B cell (primary cell): ENCODE results near the gene FAF1. TPM values are rescaled to one million over a fixed set of nuclear protein-coding genes. Genes with fewer than 3 reads are reported as not detected.

Source experiments
- ATAC-seq: fragments of 200-7000 bp; cut with Tn5 transposase; one replicate; pipeline ENCODE4 v1.10.0; 2021; ENCODE audit warnings: low read depth, mild to moderate bottlenecking, moderate number of reproducible peaks, moderate library complexity
- CTCF ChIA-PET: fragments of 350-600 bp; sonication (Branson Sonifier 250); formaldehyde crosslinking; loops from one replicate; lab custom pipeline; 2021; ENCODE audit warnings: antibody characterized with exemption, inconsistent platforms; lab: Charles Lee
- POLR2A ChIA-PET: fragments of 350-600 bp; sonication (Branson Sonifier 250); formaldehyde crosslinking; loops from one replicate; lab custom pipeline; 2021; ENCODE audit warnings: antibody characterized with exemption; lab: Charles Lee
- DNase-seq: peaks from one replicate; pipeline ENCODE4 v3.0.0; 2013
- H2AFZ ChIP-seq: 2 replicates; pipeline ENCODE4 v1.6.1; 2012; ENCODE audit warnings: mild to moderate bottlenecking, low read depth, low read length; ENCODE audit not compliant: insufficient read depth, poor library complexity, severe bottlenecking
- H3K27ac ChIP-seq, 2 donors: 1 replicate in 1 of 2; 2 replicates in 1 of 2; pipeline ENCODE4 v1.5.1; 2012 to 2013; ENCODE audit warnings: low read length in 2 of 2, mild to moderate bottlenecking in 2 of 2, moderate library complexity in 1 of 2
- H3K27me3 ChIP-seq, 4 experiments: fragments of 200-600 bp in 1 of 4; sonication (generic) in 1 of 4; replicated peaks in 1 of 4; 1 replicate in 2 of 4; 2 replicates in 2 of 4; pipeline versions ENCODE4 v1.6.1 to v1.7.0; 2013 to 2016; ENCODE audit warnings: low read length in 3 of 4, mild to moderate bottlenecking in 2 of 4, mixed read lengths in 1 of 4, moderate library complexity in 1 of 4; ENCODE audit not compliant: insufficient read depth in 4 of 4, control insufficient read depth in 3 of 4; ENCODE audit errors: control extremely low read depth in 1 of 4
- H3K36me3 ChIP-seq, 2 experiments: replicated peaks in 1 of 2; 1 replicate in 1 of 2; 2 replicates in 1 of 2; pipeline versions ENCODE4 v1.6.1 to v1.7.1; 2013; ENCODE audit warnings: low read length in 1 of 2; ENCODE audit not compliant: insufficient read depth in 2 of 2, control insufficient read depth in 1 of 2; ENCODE audit errors: control extremely low read depth in 1 of 2, extremely low read depth in 1 of 2
- H3K4me1 ChIP-seq, 2 donors: fragments of 200-600 bp in 1 of 2; sonication (generic) in 1 of 2; 1 replicate in 1 of 2; 2 replicates in 1 of 2; pipeline versions ENCODE4 v1.5.1 to v1.6.1; 2013 to 2017; ENCODE audit warnings: low read length in 2 of 2; ENCODE audit not compliant: control insufficient read depth in 2 of 2, insufficient read depth in 2 of 2
- H3K4me2 ChIP-seq: replicated peaks from 2 replicates; pipeline ENCODE3; 2012; ENCODE audit warnings: mild to moderate bottlenecking, low read depth, low read length; ENCODE audit not compliant: poor library complexity, severe bottlenecking
- H3K4me3 ChIP-seq, 5 experiments: fragments of 200-600 bp in 1 of 5; sonication (generic) in 1 of 5; 1 replicate in 3 of 5; 2 replicates in 2 of 5; pipeline versions ENCODE4 v1.5.1 to v1.7.0; 2011 to 2016; ENCODE audit warnings: low read length in 4 of 5, mild to moderate bottlenecking in 4 of 5, low read depth in 2 of 5, control low read depth in 1 of 5, moderate library complexity in 1 of 5; ENCODE audit not compliant: insufficient read depth in 1 of 5; ENCODE audit errors: control extremely low read depth in 1 of 5, extremely low read depth in 1 of 5
- H3K79me2 ChIP-seq: fragments of 200-600 bp; sonication (generic); one replicate; pipeline ENCODE4 v1.6.0; 2016; ENCODE audit warnings: low read length; ENCODE audit not compliant: control insufficient read depth, insufficient read depth
- H3K9ac ChIP-seq: fragments of 200-600 bp; sonication (generic); 2 replicates; pipeline ENCODE4 v1.6.1; 2017; ENCODE audit warnings: mild to moderate bottlenecking, low read length, moderate library complexity
- H3K9me3 ChIP-seq, 3 donors: one replicate each; pipeline versions ENCODE4 v1.6.1 to v1.7.1; 2013; ENCODE audit warnings: low read length in 2 of 3; ENCODE audit not compliant: control insufficient read depth in 2 of 3, insufficient read depth in 1 of 3; ENCODE audit errors: control extremely low read depth in 1 of 3
- H4K20me1 ChIP-seq: 2 replicates; pipeline ENCODE4 v1.6.0; 2012; ENCODE audit warnings: mild to moderate bottlenecking, low read length; ENCODE audit not compliant: insufficient read depth, control insufficient read depth, poor library complexity, severe bottlenecking
- H3K27ac Mint-ChIP-seq: one replicate; pipeline ENCODE4 v1.8.0; 2021; ENCODE audit warnings: mixed read lengths
- H3K27me3 Mint-ChIP-seq: one replicate; pipeline ENCODE4 v1.8.0; 2021; ENCODE audit warnings: mixed read lengths
- H3K4me1 Mint-ChIP-seq: one replicate; pipeline ENCODE4 v1.8.0; 2021; ENCODE audit warnings: mixed read lengths
- H3K4me3 Mint-ChIP-seq: one replicate; pipeline ENCODE4 v1.8.0; 2021; ENCODE audit warnings: mixed read lengths
- H3K9me3 Mint-ChIP-seq: one replicate; pipeline ENCODE4 v1.8.0; 2022; ENCODE audit warnings: mixed read lengths; ENCODE audit not compliant: insufficient read depth
- EZH2 ChIP-seq: IDR thresholded peaks from 2 replicates; pipeline ENCODE4 v1.6.1; 2012; ENCODE audit warnings: borderline replicate concordance, low read depth, mild to moderate bottlenecking, moderate library complexity, low read length; ENCODE audit not compliant: insufficient read depth, poor library complexity, severe bottlenecking
- WGBS: methylation state at CpG from one replicate; pipeline ENCODE4 v1.1.5; 2013; ENCODE audit warnings: missing lambda C conversion rate; ENCODE audit not compliant: insufficient coverage; 5-methylcytosine and 5-hydroxymethylcytosine counted together
- intact Hi-C: fragments of 100-400 bp; cut with micrococcal nuclease; formaldehyde crosslinking; loops from one replicate; pipeline ENCODE4 v1.10.0; 2022
- polyA plus RNA-seq: library from polyadenylated mRNA; depleted of rRNA; stranded (reverse); fragments of >200 nt; gene quantifications from 2 replicates; pipeline ENCODE4 v1.2.3, GENCODE V29; 2012
- total RNA-seq, 2 donors: library from RNA; stranded (reverse); fragments of 120-200 nt in 1 of 2; gene quantifications; 1 replicate in 1 of 2; 2 replicates in 1 of 2; pipeline versions ENCODE4 v1.2.3 to v1.2.4, GENCODE V29; 2013 to 2022
- TF ChIP-seq, protein P1 (sequence below): fragments of 200-600 bp; IDR thresholded peaks from one replicate; pipeline ENCODE4 v1.8.0; 2022; ENCODE audit warnings: antibody characterized with exemption, mild to moderate bottlenecking

Gene FAF1
- total and polyA plus RNA-seq, 2 donors (not counting 1 experiment from before 2014, with no cell fraction given): 10.1 to 58.4 TPM

DNA sequence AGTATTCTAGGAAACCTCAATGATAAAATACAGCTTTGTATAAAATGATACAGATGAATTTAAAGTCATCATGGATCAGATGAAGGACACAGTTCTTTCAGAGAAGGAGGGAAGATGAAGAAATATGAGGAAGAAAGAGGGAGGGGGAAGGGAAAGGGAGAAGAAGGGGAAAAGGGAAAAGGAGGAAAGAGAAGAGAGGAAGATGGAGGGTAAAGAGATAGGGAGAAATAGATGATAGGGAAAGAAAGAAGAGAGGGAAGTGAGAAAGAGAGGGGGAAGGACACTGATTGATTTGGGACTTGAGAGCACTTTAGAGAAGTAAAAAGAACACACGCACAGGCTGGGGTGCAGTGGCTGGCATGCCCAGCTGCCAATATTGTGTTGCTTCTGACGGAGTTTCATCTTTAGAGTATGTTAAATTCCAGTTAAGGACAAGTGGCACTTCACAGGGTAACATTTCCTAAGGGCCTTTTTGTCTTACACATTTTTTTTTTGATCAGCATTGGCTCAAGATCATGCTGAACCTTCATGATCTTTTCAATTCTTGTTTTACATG lies 300.9 kb downstream of the FAF1 start:
- Histone ChIP-seq H3K9me3 (no peaks in the 10 kb centered on the region), H3K27ac (no peak overlapping the region), H3K4me3 (no peak overlapping the region), H3K27me3 (no peaks in the 10 kb centered on the region), H3K9ac (no peak overlapping the region), H3K4me1 (no peaks in the 10 kb centered on the region), H3K4me2 (no peak overlapping the region), H3K79me2 (no peaks in the 10 kb centered on the region), H3K36me3 (peaks cover 0 to 3% of the 10 kb centered on the region in 2 experiments), H4K20me1 (no peaks in the 10 kb centered on the region), H2AFZ (no peak overlapping the region)
- intact Hi-C loops: no loop called here
- ChIA-PET CTCF (no interaction called here), POLR2A (no interaction called here)
- no peaks in the 10 kb centered on the region for H3K27me3 Mint-ChIP-seq
- 71% methylated on average over 2 of the region's 2 CpGs for WGBS
- TF ChIP-seq, protein P1, sequence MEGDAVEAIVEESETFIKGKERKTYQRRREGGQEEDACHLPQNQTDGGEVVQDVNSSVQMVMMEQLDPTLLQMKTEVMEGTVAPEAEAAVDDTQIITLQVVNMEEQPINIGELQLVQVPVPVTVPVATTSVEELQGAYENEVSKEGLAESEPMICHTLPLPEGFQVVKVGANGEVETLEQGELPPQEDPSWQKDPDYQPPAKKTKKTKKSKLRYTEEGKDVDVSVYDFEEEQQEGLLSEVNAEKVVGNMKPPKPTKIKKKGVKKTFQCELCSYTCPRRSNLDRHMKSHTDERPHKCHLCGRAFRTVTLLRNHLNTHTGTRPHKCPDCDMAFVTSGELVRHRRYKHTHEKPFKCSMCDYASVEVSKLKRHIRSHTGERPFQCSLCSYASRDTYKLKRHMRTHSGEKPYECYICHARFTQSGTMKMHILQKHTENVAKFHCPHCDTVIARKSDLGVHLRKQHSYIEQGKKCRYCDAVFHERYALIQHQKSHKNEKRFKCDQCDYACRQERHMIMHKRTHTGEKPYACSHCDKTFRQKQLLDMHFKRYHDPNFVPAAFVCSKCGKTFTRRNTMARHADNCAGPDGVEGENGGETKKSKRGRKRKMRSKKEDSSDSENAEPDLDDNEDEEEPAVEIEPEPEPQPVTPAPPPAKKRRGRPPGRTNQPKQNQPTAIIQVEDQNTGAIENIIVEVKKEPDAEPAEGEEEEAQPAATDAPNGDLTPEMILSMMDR: no peak
- H3K4me1 Mint-ChIP-seq: no peaks in the 10 kb centered on the region
- no peak for ATAC-seq
- no peaks in the 10 kb centered on the region for H3K9me3 Mint-ChIP-seq
- H3K4me3 Mint-ChIP-seq: no peak overlapping the region
- DNase-seq: no peak
- H3K27ac Mint-ChIP-seq: no peak overlapping the region

DNA sequence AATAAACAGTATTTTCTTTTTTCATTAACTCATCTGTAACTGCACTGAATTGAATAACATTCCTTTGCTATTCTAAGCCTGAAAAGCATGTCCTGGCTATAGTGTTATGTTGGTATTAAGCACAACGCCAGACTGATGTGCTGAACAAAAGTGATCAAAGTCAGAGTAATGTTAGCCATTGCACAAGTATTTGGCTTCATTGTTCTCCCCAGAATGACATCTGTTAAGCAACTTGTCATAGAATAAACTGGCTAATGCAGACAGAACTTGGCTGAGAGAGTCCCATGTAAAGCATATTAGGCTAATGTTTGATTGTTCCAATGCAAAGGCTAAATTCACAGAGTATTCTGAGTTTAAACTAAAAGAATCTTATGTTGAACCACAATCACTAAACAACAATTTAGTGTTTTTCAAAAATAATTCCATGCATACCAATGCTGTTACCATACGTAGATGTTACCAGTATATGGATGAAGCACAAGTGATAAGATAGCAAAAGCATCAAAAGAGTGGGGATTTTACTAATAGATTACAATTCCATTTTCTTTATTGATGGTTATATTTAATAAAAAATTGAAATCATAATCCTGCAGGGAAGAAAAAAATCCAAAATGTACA lies 301.5 kb downstream of the FAF1 start:
- H3K9me3 Mint-ChIP-seq: no peaks in the 10 kb centered on the region
- no peak overlapping the region for H3K4me3 Mint-ChIP-seq
- Histone ChIP-seq H2AFZ (no peak overlapping the region), H3K27ac (no peak overlapping the region), H3K9ac (no peak overlapping the region), H3K36me3 (peaks cover 0 to 3% of the 10 kb centered on the region in 2 experiments), H4K20me1 (no peaks in the 10 kb centered on the region), H3K4me1 (no peaks in the 10 kb centered on the region), H3K9me3 (no peaks in the 10 kb centered on the region), H3K27me3 (no peaks in the 10 kb centered on the region), H3K4me2 (no peak overlapping the region), H3K79me2 (no peaks in the 10 kb centered on the region), H3K4me3 (no peak overlapping the region)
- TF ChIP-seq, protein P1: no peak
- no peak for TF ChIP-seq EZH2
- POLR2A ChIA-PET: no interaction called here
- CTCF ChIA-PET: no interaction called here
- no peak overlapping the region for H3K27ac Mint-ChIP-seq
- DNase-seq: no peak
- H3K27me3 Mint-ChIP-seq: no peaks in the 10 kb centered on the region
- no peaks in the 10 kb centered on the region for H3K4me1 Mint-ChIP-seq
- no peak for ATAC-seq
- 86% methylated on average over 1 of the region's 2 CpGs for WGBS
- intact Hi-C loops: no loop called here
